ENCODE measurements around the gene SPIRE2. TPM values are rescaled to one million over a fixed set of nuclear protein-coding genes. Genes with fewer than 3 reads are reported as not detected.

SPIRE2 gene
- total and polyA plus RNA-seq, 2 of the 13 experiments (the other 11 are each of a cell fraction or from before 2014, with no cell fraction given), result 13.3 to 37.5 TPM

GRCh38 chr16:89918453-89919347, 90.4 kb downstream of the SPIRE2 start, which contains the start of gene MC1R (continued):
- TF ChIP-seq ZNF776 (CRISPR knock-in tag; IDR thresholded peaks at IDR 0.05), result peak; percentile 79; the same call in 1 of the 2 replicates
- peak; percentile 64; the same call in 1 of the 2 replicates for TF ChIP-seq POGZ (CRISPR knock-in tag; IDR thresholded peaks at IDR 0.05)
- no peak for TF ChIP-seq SNAPC2 (CRISPR knock-in tag; IDR thresholded peaks at IDR 0.05)
- peak; percentile 36; the same call in 1 of the 2 replicates for TF ChIP-seq NFYC (CRISPR knock-in tag; IDR thresholded peaks at IDR 0.05)
- TF ChIP-seq ZBTB25 (CRISPR knock-in tag; IDR thresholded peaks at IDR 0.05), result peak; percentile 86
- peak; percentile 35; the same call in 1 of the 2 replicates for TF ChIP-seq JDP2 (CRISPR knock-in tag; IDR thresholded peaks at IDR 0.05; ENCODE audit: borderline replicate concordance)
- no peak; the same call in 1 of the 2 replicates for TF ChIP-seq ARID4A (CRISPR knock-in tag; IDR thresholded peaks at IDR 0.05; ENCODE audit: borderline replicate concordance)
- TF ChIP-seq ZBTB38 (CRISPR knock-in tag; IDR thresholded peaks at IDR 0.05), result peak; percentile 83
- TF ChIP-seq ZNF256 (CRISPR knock-in tag; conservative IDR thresholded peaks at IDR 0.05), result no peak
- TF ChIP-seq MXI1 (IDR thresholded peaks at IDR 0.05; ENCODE audit: borderline replicate concordance, low read depth, low read length), result peak; percentile 92; the same call in 1 of the 3 replicates
- TF ChIP-seq ZNF17 (CRISPR knock-in tag; IDR thresholded peaks at IDR 0.05), result no peak
- no peak for TF ChIP-seq SOX6 (IDR thresholded peaks at IDR 0.05)
- peak; percentile 78; the same call in 1 of the 2 replicates for TF ChIP-seq SOX6 (CRISPR knock-in tag; IDR thresholded peaks at IDR 0.05)
- TF ChIP-seq ZNF460 (CRISPR knock-in tag; IDR thresholded peaks at IDR 0.05; ENCODE audit: borderline replicate concordance), result peak; percentile 4; the same call in 1 of the 2 replicates
- no peak for TF ChIP-seq ZNF570 (CRISPR knock-in tag; IDR thresholded peaks at IDR 0.05; ENCODE audit: borderline replicate concordance)
- TF ChIP-seq POLR2AphosphoS5 (IDR thresholded peaks at IDR 0.05; ENCODE audit: low read depth, low read length), result peak; percentile 88
- peak; percentile 74; the same call in 1 of the 2 replicates for TF ChIP-seq ZNF317 (CRISPR knock-in tag; IDR thresholded peaks at IDR 0.05)
- no peak for TF ChIP-seq KDM1A (CRISPR knock-in tag; IDR thresholded peaks at IDR 0.05)
- TF ChIP-seq ZNF549 (CRISPR knock-in tag; IDR thresholded peaks at IDR 0.05), result no peak
- TF ChIP-seq ERF (CRISPR knock-in tag; IDR thresholded peaks at IDR 0.05), result peak; percentile 94
- TF ChIP-seq ZNF501 (CRISPR knock-in tag; IDR thresholded peaks at IDR 0.05), result peak; percentile 71; the same call in 1 of the 2 replicates
- TF ChIP-seq CAMTA2 (CRISPR knock-in tag; IDR thresholded peaks at IDR 0.05; ENCODE audit: borderline replicate concordance), result peak; percentile 72; the same call in 1 of the 2 replicates

Data from HepG2 (cell line).